Prostate gland (tissue), 2 donors: ENCODE measurements around the gene TMEM120B.

ENCODE experiments used
- POLR2A ChIP-seq: fragments of 450-650 bp; IDR thresholded peaks from one replicate; pipeline ENCODE4 v1.6.1; 2016; ENCODE audit warnings: antibody characterized with exemption, mild to moderate bottlenecking
- POLR2AphosphoS5 ChIP-seq: sonication (generic); formaldehyde crosslinking; IDR thresholded peaks from one replicate; pipeline ENCODE4 v1.6.1; 2017; ENCODE audit warnings: antibody characterized with exemption
- TF ChIP-seq, protein P1 (sequence below), 4 experiments: fragments of 200-600 bp in 2 of 4; fragments of 450-650 bp in 2 of 4; sonication (generic) in 2 of 4; IDR thresholded peaks; 1 replicate in 3 of 4; 2 replicates in 1 of 4; pipeline ENCODE4 v1.5.1; 2016 to 2019; ENCODE audit warnings: antibody characterized with exemption in 4 of 4, mild to moderate bottlenecking in 2 of 4, moderate library complexity in 2 of 4

DNA sequence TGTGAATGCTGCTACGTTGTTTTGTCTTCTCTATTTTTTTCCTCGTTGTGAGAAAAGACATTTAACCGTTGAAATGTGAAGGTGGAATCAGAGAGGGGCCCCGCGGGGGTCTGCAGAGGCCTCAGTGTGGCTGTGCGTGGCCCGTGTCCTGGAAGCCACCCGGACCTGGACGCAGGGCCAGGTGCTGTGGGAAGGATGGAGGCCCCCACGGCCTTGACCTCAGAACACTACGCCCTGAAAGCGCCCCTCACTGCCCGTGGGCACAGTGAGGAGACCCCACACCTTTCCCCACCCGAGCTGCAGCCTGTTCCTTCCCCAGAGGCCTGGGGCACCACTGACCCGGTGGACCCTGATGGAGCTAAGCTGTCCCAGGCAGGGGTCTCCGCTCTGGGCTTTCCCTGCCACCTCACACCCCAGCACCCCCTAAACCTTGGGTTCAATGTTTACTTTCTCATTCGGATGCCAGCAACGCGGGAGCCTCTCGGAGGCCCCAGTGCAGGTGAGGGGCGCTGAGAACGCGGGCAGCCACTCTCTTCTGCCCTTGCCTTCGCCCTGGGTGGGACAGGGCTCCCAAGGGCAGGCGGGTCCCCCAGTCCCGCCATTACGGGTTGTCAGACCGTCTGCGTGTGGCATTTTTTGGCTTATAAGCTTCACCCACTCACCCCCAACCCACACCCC, 118.2 kb downstream of the TMEM120B start:
- TF ChIP-seq, protein P1, sequence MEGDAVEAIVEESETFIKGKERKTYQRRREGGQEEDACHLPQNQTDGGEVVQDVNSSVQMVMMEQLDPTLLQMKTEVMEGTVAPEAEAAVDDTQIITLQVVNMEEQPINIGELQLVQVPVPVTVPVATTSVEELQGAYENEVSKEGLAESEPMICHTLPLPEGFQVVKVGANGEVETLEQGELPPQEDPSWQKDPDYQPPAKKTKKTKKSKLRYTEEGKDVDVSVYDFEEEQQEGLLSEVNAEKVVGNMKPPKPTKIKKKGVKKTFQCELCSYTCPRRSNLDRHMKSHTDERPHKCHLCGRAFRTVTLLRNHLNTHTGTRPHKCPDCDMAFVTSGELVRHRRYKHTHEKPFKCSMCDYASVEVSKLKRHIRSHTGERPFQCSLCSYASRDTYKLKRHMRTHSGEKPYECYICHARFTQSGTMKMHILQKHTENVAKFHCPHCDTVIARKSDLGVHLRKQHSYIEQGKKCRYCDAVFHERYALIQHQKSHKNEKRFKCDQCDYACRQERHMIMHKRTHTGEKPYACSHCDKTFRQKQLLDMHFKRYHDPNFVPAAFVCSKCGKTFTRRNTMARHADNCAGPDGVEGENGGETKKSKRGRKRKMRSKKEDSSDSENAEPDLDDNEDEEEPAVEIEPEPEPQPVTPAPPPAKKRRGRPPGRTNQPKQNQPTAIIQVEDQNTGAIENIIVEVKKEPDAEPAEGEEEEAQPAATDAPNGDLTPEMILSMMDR (IDR thresholded peaks at IDR 0.05), result no peak
- no peak for TF ChIP-seq POLR2A
- TF ChIP-seq POLR2AphosphoS5, result no peak
